IPS-18a (cell line): ENCODE data around the gene VSTM2L.

Experiments
- H3K27ac ChIP-seq: one replicate; pipeline ENCODE4 v1.5.1; 2013; ENCODE audit warnings: low read length
- H3K27me3 ChIP-seq: one replicate; pipeline ENCODE4 v1.6.1; 2013; ENCODE audit warnings: mild to moderate bottlenecking, low read length; ENCODE audit not compliant: control insufficient read depth, insufficient read depth
- H3K36me3 ChIP-seq: one replicate; pipeline ENCODE4 v1.6.1; 2013; ENCODE audit warnings: low read depth, low read length; ENCODE audit not compliant: control insufficient read depth
- H3K4me1 ChIP-seq: one replicate; pipeline ENCODE4 v1.6.1; 2013; ENCODE audit warnings: low read depth, low read length; ENCODE audit not compliant: control insufficient read depth
- H3K4me3 ChIP-seq: one replicate; pipeline ENCODE4 v1.5.1; 2013; ENCODE audit warnings: low read length
- H3K9ac ChIP-seq: one replicate; pipeline ENCODE4 v1.6.1; 2013; ENCODE audit warnings: mild to moderate bottlenecking, low read length, moderate library complexity
- H3K9me3 ChIP-seq: one replicate; pipeline ENCODE4 v1.6.1; 2013; ENCODE audit warnings: low read depth, low read length; ENCODE audit not compliant: control insufficient read depth

VSTM2L gene

DNA sequence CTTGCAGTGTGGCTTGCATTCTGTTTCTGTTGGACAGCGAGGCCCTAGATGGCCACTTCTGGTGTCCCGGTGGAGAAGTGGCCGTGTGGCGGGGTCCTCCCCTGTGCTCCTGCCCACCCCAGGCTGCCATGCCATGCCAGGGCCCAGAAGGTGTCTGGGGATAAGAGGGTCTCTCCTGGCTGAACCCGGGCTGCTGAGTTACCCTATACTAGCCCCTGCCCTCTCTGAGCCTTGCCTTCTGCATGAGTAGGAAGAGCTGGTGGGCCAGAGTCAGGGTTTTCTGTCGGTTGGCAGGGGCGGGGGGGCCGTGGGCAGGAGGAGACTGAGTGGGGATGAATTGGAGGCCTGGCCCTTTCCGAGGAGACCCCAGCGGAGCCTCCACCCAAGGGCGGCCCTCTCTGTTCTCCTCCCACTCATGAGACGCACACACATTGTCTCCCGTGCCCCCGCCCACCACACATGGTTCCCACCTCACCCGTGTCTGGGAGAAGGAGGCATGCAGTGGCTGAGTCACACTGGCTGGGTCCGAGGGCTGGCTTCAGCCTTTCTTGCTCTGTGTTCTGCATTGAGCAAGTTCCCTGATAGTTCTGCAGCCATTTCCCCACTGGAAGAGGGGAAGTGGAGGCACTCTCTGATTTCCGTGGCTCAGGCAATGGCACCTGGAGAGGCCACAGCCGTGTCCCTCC lies 24.6 kb downstream of the VSTM2L start:
- H3K36me3 ChIP-seq, result no peaks in the 10 kb centered on the region
- no peak overlapping the region for H3K9ac ChIP-seq
- H3K27me3 ChIP-seq, result no peaks in the 10 kb centered on the region
- H3K9me3 ChIP-seq, result no peaks in the 10 kb centered on the region
- no peaks in the 10 kb centered on the region for H3K4me1 ChIP-seq
- no peak overlapping the region for H3K27ac ChIP-seq
- no peak overlapping the region for H3K4me3 ChIP-seq

DNA sequence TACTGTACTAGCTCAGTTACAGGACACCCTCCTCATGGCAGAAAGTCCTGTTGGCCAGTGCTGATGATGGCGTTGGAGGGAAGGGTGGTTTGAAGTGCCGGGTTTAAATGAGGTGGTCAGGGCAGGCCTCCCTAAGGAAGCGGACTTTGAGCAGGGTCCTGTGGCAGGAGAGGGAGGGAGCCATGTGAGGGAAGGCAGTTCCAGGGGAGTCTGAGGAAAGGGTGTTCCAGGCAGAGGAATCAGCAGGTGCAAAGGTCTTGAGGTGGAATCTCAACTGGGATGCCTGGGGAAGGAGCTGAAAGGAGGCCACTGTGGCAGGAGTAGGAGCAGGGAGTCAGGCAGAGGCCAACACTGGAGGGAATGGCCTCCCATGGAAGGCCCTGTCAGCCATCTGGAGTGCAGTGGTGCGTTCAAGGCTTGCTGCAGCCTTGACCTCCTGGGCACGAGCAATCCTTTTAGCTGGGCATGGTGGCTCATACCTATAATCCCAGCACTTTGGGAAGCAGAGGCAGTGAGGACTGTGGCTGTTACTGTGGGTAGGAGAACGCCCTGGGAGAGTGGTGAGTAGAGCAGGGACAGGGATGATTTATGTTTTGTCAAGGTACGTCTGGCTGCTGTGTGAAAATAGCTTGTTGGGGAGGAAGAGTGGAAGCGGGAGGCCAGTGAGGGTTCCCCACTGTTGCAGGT lies 26.2 kb downstream of the VSTM2L start:
- H3K9ac ChIP-seq, result no peak overlapping the region
- H3K36me3 ChIP-seq, result no peaks in the 10 kb centered on the region
- no peaks in the 10 kb centered on the region for H3K9me3 ChIP-seq
- H3K4me1 ChIP-seq, result peaks cover 8% of the 10 kb centered on the region
- H3K27ac ChIP-seq, result no peak overlapping the region
- no peaks in the 10 kb centered on the region for H3K27me3 ChIP-seq
- no peak overlapping the region for H3K4me3 ChIP-seq

DNA sequence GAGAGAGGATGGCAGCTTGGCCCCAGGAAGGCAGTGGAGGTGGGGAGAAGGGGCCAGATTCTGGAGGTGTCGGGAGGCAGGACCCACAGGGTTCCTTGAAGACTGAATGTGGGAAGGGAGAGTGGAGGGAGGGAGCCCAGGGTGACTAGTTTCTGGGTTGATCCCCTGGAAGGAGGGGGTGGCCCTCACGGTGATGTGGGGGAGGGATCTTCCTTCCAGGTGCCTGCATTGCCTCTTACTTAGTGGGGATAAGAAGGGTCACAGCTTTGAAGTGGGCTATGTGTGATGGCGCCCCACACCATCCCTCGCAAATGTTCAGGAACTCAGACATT lies 26.7 kb downstream of the VSTM2L start:
- Histone ChIP-seq H3K4me1 (peaks cover 8% of the 10 kb centered on the region), H3K36me3 (no peaks in the 10 kb centered on the region), H3K9ac (no peak overlapping the region), H3K4me3 (no peak overlapping the region), H3K27ac (no peak overlapping the region), H3K27me3 (no peaks in the 10 kb centered on the region), H3K9me3 (no peaks in the 10 kb centered on the region)

DNA sequence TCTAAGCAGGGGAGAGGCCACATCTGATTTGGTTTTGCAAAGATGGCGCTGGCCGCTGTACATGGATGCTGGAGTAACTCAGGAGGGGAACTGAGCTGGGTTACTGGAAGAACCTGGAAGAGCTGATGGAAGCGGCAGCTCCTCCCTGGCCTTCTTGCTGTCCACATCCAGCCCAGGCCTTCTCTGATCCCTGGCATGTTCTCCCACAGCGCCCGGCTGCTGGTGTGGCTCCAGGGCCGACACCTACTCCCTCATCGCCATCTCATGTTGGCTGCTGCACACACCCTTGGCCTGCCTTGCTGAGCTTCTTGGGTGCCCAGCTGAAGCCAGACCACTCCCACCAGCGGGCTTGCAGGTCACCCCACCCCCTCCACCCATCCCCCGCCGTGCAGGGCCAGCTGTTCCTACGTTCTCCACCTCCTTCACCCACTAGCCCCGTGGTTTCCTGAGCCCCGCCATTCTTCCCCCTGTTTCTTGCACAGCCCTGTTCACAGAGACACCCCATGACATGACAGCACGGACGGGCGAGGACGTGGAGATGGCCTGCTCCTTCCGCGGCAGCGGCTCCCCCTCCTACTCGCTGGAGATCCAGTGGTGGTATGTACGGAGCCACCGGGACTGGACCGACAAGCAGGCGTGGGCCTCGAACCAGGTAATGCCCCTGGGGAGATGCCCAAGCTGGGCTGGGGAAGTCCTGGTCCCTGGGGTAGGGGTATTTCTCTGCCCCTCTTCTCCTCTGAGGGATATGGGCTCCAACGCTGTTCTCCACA lies 28.4 kb downstream of the VSTM2L start:
- Histone ChIP-seq H3K27me3 (no peaks in the 10 kb centered on the region), H3K36me3 (no peaks in the 10 kb centered on the region), H3K9me3 (no peaks in the 10 kb centered on the region), H3K4me1 (peaks cover 8% of the 10 kb centered on the region), H3K4me3 (no peak overlapping the region), H3K9ac (no peak overlapping the region), H3K27ac (no peak overlapping the region)

DNA sequence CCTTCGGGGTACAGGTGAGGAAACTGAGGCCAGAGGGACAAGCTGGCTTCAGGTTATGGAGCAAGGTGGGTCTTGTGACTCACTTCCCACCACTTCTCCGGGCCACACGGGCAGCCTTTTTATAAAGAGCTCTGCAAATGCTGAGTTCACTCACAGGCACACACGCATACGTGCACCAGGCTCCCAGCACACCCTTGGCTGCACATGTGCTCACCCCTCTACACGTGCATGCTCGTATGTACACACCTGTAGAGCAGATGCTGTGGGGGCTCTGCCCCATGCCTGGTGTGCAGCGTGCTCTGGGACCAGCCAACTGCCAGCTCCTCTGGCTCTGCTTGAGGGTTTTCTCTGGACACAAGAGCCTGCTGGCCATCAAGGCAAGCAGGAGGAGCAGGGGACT lies 29.1 kb downstream of the VSTM2L start:
- Histone ChIP-seq H3K9ac (no peak overlapping the region), H3K9me3 (no peaks in the 10 kb centered on the region), H3K27ac (no peak overlapping the region), H3K27me3 (no peaks in the 10 kb centered on the region), H3K4me1 (peaks cover 8% of the 10 kb centered on the region), H3K36me3 (no peaks in the 10 kb centered on the region), H3K4me3 (no peak overlapping the region)

DNA sequence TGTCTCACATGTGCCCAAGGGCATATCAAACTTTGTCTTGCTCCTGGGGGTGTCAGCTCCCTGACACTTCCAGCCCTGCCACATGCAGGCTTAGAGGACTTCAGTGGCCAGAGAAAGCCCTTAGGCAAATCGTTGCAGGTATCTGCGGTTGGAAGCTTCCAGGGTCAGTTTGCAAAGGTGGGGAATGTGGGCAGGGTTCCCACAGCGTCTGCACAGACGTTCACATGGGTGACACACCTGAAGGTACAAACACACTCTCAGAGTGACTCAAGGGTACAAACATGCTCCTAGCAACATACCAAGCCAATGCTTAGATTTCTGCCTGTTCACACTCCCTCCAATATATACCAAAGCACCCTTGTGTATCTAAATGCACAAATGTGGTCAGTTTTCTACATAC lies 30.0 kb downstream of the VSTM2L start:
- H3K9me3 ChIP-seq, result no peaks in the 10 kb centered on the region
- no peaks in the 10 kb centered on the region for H3K36me3 ChIP-seq
- no peaks in the 10 kb centered on the region for H3K27me3 ChIP-seq
- H3K4me1 ChIP-seq, result peaks cover 8% of the 10 kb centered on the region
- H3K4me3 ChIP-seq, result no peak overlapping the region
- H3K9ac ChIP-seq, result no peak overlapping the region
- no peak overlapping the region for H3K27ac ChIP-seq

DNA sequence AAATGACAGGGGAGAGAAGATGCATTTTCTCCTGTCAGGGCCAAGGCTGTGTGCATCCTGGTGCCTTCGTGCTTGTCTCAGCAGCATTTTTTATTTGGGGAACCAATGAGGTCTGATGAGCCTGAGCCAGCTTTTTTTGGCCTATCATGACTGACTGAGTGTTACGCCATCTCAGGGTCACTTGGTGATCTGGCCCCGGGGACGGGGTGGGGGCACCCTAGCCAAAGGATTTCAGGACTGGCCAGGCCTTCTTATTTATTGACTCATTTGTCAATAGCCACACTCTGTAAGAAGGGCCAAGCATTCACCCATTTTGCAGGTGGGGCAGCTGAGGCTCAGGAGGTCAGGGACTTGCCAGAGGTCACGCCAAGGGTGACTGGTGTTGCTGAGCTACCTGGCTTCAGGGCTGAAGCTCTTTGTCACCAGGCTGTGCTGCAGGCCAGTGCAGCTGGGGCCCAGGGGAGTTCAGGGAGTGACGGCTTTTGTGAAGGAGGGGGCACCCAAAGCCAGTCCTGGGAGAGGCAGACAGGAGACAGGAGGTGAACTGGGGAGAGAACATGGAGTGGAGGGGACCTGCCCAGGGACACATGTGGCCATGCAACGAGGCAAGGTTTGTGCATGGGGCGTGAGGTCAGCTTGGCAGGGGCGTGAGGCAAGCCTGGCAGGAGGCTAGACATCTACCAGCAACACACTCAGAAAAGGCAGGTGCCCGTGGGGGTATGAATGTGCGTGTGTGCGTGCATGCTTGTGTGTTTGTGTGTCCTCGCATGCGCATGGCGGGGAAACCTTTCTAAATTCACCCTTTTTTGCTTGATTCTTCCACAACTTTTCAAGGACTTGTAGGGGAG lies 31.1 kb downstream of the VSTM2L start:
- Histone ChIP-seq H3K9ac (no peak overlapping the region), H3K27ac (no peak overlapping the region), H3K4me3 (no peak overlapping the region), H3K36me3 (no peaks in the 10 kb centered on the region), H3K27me3 (no peaks in the 10 kb centered on the region), H3K9me3 (no peaks in the 10 kb centered on the region), H3K4me1 (peaks cover 8% of the 10 kb centered on the region)

DNA sequence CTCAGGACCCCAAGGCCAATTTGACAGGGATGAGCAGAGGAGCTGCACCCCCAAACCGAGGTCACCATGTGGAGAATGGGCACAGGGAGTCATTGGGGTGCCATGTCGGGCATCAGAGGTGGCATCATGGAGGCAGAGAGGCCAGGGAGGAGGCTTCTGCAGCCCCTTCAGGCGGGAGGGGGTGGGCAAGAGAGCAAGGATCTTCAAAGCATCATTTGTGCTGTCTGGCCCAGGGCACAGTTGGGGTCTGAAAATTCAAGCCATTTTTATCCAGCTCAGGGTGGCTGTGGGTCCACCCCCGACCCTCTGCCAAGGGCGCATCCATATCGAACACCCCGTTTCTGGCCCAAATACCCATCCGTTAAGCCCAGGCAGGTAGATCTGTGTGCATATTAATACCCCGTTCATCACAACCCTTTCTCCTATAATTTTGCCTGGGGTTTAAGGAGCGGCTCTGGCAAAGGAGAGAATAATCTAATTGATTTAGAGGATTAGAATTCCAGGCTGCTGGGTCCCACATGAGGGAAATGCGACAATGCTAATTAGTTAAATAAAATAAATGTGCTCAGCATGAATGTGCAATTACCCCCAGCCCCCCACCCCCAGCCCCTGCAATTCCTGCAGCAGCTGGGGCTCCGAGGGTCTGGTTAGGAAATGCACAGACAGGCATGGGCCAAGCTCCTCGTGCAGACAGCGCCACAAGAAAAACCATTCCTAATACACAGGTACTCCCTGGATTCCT lies 31.9 kb downstream of the VSTM2L start:
- H3K27me3 ChIP-seq, result no peaks in the 10 kb centered on the region
- no peak overlapping the region for H3K27ac ChIP-seq
- H3K4me1 ChIP-seq, result peaks cover 8% of the 10 kb centered on the region
- no peaks in the 10 kb centered on the region for H3K36me3 ChIP-seq
- no peak overlapping the region for H3K9ac ChIP-seq
- H3K4me3 ChIP-seq, result no peak overlapping the region
- H3K9me3 ChIP-seq, result no peaks in the 10 kb centered on the region

DNA sequence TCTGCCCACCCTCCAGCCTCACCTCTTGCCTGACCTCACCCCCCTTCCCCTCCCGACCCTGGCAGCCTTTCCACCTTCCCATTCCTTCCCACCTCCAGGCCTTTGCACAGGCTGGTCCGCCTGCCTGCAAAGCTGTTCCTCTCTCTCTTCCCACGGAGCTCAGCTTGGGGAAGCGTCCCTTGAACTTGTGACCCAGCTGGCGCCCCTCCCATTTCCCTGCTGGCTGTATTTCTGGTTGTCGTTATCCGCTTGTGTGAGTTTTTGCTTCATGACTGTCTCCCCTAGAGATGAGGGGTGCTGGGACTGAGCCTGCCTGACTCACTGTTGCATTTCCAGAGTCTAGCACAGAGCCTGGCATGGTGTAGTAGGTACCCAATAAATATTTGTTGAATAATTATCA lies 32.5 kb downstream of the VSTM2L start:
- Histone ChIP-seq H3K9me3 (no peaks in the 10 kb centered on the region), H3K27me3 (no peaks in the 10 kb centered on the region), H3K4me1 (peaks cover 8% of the 10 kb centered on the region), H3K36me3 (no peaks in the 10 kb centered on the region), H3K27ac (no peak overlapping the region), H3K9ac (no peak overlapping the region), H3K4me3 (no peak overlapping the region)

DNA sequence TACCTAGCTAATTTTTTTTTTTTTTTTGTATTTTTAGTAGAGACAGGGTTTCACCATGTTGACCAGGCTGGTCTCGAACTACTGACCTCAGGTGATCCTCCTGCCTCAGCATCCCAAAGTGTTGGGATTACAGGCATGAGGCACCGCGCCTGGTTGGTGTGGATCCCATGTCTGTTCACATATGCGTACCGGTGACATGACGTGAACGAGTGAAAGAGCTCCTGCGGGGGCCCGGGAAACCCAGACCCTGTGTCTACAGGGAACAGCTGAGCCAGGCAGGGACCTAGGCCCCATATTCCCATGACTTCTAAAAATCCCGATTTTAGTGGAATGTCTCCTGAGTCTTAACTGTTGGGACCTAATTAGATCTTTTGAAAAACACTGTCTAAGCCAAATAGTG lies 33.1 kb downstream of the VSTM2L start:
- Histone ChIP-seq H3K9ac (no peak overlapping the region), H3K27me3 (no peaks in the 10 kb centered on the region), H3K4me1 (peaks cover 8% of the 10 kb centered on the region), H3K9me3 (no peaks in the 10 kb centered on the region), H3K27ac (no peak overlapping the region), H3K4me3 (no peak overlapping the region), H3K36me3 (no peaks in the 10 kb centered on the region)

DNA sequence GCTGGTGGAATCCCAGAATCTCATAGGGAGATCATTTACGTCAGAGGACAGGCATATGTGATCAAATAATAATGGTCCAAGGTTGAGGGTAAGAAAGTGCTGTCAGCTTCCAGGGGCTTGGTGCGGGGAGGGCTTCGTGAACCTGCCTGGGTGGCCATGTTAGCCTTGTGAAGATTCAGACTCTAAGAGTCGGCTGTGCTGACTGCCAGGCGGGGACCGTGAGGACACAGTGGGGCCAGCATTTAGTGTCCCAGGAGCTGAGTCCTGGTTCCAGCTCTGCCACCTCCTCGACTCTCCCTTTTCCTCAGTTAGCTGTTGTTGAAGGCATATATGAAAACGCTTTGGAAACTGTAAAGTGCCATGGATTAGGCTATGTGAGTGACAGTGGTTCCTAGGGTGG lies 33.5 kb downstream of the VSTM2L start:
- H3K4me1 ChIP-seq, result peaks cover 8% of the 10 kb centered on the region

More for the DNA sequence above, 33.5 kb downstream of the VSTM2L start:
- no peak overlapping the region for H3K27ac ChIP-seq
- no peaks in the 10 kb centered on the region for H3K36me3 ChIP-seq
- no peaks in the 10 kb centered on the region for H3K9me3 ChIP-seq
- no peak overlapping the region for H3K4me3 ChIP-seq
- no peak overlapping the region for H3K9ac ChIP-seq
- H3K27me3 ChIP-seq, result no peaks in the 10 kb centered on the region
